PC-9 (cell line): ENCODE results near the gene MAP3K5. TPM values are rescaled to one million over a fixed set of nuclear protein-coding genes. Genes with fewer than 3 reads are reported as not detected.

ENCODE experiments used
- BruUV-seq: library from RNA; stranded (reverse); fragments of 400-500 nt; replicated peaks from 2 replicates; lab custom pipeline; 2021; lab: Mats Ljungman, UMichigan
- CTCF ChIA-PET: fragments of 300-600 bp; sonication (Branson Sonifier 250); formaldehyde crosslinking; loops from one replicate; lab custom pipeline; 2022; ENCODE audit warnings: antibody characterized with exemption; lab: Charles Lee
- POLR2A ChIA-PET: fragments of 300-600 bp; sonication (Branson Sonifier 250); formaldehyde crosslinking; loops from one replicate; lab custom pipeline; 2022; ENCODE audit warnings: antibody characterized with exemption; ENCODE audit not compliant: unreplicated experiment; lab: Charles Lee
- DNase-seq, 2 experiments: peaks; one replicate each; pipeline versions ENCODE4 v3.0.0 to v3.0.0-alpha.2; 2015 to 2022; ENCODE audit warnings: mixed read lengths in 1 of 2
- H2AFZ ChIP-seq: fragments of 200-600 bp; sonication (generic); 2 replicates; pipeline ENCODE4 v1.8.1; 2017; ENCODE audit warnings: antibody characterized with exemption
- H3F3A ChIP-seq: fragments of 200-600 bp; sonication (generic); 2 replicates; pipeline ENCODE4 v1.8.1; 2017; ENCODE audit warnings: antibody characterized with exemption, mild to moderate bottlenecking, low read depth; ENCODE audit not compliant: insufficient read depth
- H3K27ac ChIP-seq: fragments of 200-600 bp; sonication (generic); 2 replicates; pipeline ENCODE4 v1.6.1; 2016; ENCODE audit warnings: mixed run types
- H3K27me3 ChIP-seq: fragments of 200-600 bp; sonication (generic); 2 replicates; pipeline ENCODE4 v1.6.1; 2016; ENCODE audit warnings: low read depth, mixed run types; ENCODE audit not compliant: insufficient read depth
- H3K36me3 ChIP-seq: fragments of 200-600 bp; sonication (generic); 2 replicates; pipeline ENCODE4 v1.6.1; 2016; ENCODE audit warnings: low read depth, mixed run types
- H3K4me1 ChIP-seq: fragments of 200-600 bp; sonication (generic); replicated peaks from 2 replicates; pipeline ENCODE4 v1.6.1; 2016; ENCODE audit warnings: mixed run types; ENCODE audit not compliant: insufficient read depth
- H3K4me2 ChIP-seq: fragments of 200-600 bp; sonication (generic); 2 replicates; pipeline ENCODE4 v1.6.1; 2017; ENCODE audit warnings: mixed run types
- H3K4me3 ChIP-seq: fragments of 200-600 bp; sonication (generic); 2 replicates; pipeline ENCODE4 v1.6.1; 2016; ENCODE audit warnings: mixed run types
- H3K79me2 ChIP-seq: fragments of 200-600 bp; sonication (generic); 2 replicates; pipeline ENCODE4 v1.6.1; 2017; ENCODE audit warnings: low read depth, mixed run types
- H3K9me2 ChIP-seq: fragments of 200-600 bp; sonication (generic); 2 replicates; pipeline ENCODE4 v1.8.1; 2017; ENCODE audit warnings: mild to moderate bottlenecking; ENCODE audit not compliant: insufficient read depth
- H3K9me3 ChIP-seq: fragments of 200-600 bp; sonication (generic); 2 replicates; pipeline ENCODE4 v1.8.1; 2016; ENCODE audit warnings: low read depth; ENCODE audit not compliant: insufficient read depth
- H4K20me1 ChIP-seq: fragments of 200-600 bp; sonication (generic); 2 replicates; pipeline ENCODE4 v1.8.1; 2017; ENCODE audit not compliant: insufficient read depth
- EZH2 ChIP-seq: fragments of 200-600 bp; sonication (generic); IDR thresholded peaks from 2 replicates; pipeline ENCODE4 v1.8.0; 2017; ENCODE audit warnings: antibody characterized with exemption, low read depth
- intact Hi-C: fragments of 100-400 bp; cut with micrococcal nuclease; formaldehyde crosslinking; loops from one replicate; pipeline ENCODE4 v1.10.0; 2022; ENCODE audit not compliant: unreplicated experiment
- total RNA-seq: library from RNA; stranded (reverse); gene quantifications from 2 replicates; pipeline ENCODE4 v1.2.3, GENCODE V29; 2021
- TF ChIP-seq, protein P1 (sequence below): fragments of 200-600 bp; sonication (generic); conservative IDR thresholded peaks from 2 replicates; pipeline ENCODE4 v1.6.1; 2017; ENCODE audit warnings: mixed run types, antibody characterized with exemption, mild to moderate bottlenecking, moderate library complexity

MAP3K5 gene
- total RNA-seq, 1 experiment from 2014 or later: 10.9 TPM

DNA sequence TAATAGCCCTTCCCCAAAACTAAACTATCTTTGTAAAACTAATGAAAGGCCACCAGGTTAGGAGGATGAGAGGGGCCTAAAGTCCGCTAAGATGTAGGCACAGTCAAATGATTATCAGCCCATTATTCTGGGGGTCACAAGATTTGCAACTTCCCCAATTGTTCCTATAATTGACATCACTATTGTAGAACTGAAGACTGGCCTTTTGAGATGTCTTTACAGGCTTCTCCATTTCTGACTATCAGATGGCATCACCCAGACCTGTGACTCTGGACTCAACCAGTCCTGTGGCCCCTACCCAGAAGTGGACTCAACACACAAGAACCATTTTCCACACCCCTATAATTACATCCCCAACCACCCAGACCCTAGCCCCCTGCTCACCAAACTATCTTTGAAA is 180.5 kb downstream of the MAP3K5 start:
- Histone ChIP-seq H3K27ac (peak overlapping the region; percentile 77), H3K79me2 (no peaks in the 10 kb centered on the region), H4K20me1 (no peaks in the 10 kb centered on the region), H3K9me3 (peaks cover 3% of the 10 kb centered on the region; the same call in 1 of the 2 replicates), H3K9me2 (no peaks in the 10 kb centered on the region), H2AFZ (no peak overlapping the region), H3K27me3 (no peaks in the 10 kb centered on the region), H3K4me1 (peaks cover 47% of the 10 kb centered on the region), H3K4me3 (no peak overlapping the region), H3K4me2 (no peak overlapping the region), H3K36me3 (peaks cover 31% of the 10 kb centered on the region; the same call in 1 of the 2 replicates), H3F3A (peaks cover 29% of the 10 kb centered on the region)
- intact Hi-C loops: loop anchor here (2.0 kb wide), 1 partner anchor 17 kb away; no protein-coding TSS in a partner anchor
- POLR2A ChIA-PET: no interaction called here
- no peak for DNase-seq
- no TSS peak for BruUV-seq
- TF ChIP-seq, protein P1, sequence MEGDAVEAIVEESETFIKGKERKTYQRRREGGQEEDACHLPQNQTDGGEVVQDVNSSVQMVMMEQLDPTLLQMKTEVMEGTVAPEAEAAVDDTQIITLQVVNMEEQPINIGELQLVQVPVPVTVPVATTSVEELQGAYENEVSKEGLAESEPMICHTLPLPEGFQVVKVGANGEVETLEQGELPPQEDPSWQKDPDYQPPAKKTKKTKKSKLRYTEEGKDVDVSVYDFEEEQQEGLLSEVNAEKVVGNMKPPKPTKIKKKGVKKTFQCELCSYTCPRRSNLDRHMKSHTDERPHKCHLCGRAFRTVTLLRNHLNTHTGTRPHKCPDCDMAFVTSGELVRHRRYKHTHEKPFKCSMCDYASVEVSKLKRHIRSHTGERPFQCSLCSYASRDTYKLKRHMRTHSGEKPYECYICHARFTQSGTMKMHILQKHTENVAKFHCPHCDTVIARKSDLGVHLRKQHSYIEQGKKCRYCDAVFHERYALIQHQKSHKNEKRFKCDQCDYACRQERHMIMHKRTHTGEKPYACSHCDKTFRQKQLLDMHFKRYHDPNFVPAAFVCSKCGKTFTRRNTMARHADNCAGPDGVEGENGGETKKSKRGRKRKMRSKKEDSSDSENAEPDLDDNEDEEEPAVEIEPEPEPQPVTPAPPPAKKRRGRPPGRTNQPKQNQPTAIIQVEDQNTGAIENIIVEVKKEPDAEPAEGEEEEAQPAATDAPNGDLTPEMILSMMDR: no peak
- no peak for TF ChIP-seq EZH2
- CTCF ChIA-PET: interaction anchor here (0.6 kb wide), 1 partner anchor 390 kb away, joined by 3 read pairs; no protein-coding TSS in a partner anchor

DNA sequence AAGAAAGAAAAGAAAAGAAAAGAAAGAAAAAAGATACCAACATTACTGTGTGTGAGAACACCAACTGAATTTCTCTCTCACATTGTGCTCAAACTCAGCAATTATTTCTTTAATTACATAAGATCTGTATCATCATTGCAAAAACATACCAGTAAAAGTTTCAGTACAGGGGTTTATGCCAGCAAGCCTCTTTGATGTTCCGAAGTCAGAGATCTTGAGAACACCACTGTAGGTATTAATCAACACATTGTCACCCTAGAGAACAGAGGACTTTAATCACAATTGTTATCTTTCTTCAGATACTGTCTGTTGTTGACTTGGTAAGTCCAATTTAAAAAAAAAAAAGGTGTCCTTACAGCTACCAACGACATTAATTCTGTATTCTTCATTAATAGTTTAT is 181.1 kb downstream of the MAP3K5 start:
- CTCF ChIA-PET: interaction anchor here (0.6 kb wide), 1 partner anchor 391 kb away, joined by 3 read pairs; no protein-coding TSS in a partner anchor
- intact Hi-C loops: loop anchor here (2.0 kb wide), 1 partner anchor 16 kb away; no protein-coding TSS in a partner anchor

DNA sequence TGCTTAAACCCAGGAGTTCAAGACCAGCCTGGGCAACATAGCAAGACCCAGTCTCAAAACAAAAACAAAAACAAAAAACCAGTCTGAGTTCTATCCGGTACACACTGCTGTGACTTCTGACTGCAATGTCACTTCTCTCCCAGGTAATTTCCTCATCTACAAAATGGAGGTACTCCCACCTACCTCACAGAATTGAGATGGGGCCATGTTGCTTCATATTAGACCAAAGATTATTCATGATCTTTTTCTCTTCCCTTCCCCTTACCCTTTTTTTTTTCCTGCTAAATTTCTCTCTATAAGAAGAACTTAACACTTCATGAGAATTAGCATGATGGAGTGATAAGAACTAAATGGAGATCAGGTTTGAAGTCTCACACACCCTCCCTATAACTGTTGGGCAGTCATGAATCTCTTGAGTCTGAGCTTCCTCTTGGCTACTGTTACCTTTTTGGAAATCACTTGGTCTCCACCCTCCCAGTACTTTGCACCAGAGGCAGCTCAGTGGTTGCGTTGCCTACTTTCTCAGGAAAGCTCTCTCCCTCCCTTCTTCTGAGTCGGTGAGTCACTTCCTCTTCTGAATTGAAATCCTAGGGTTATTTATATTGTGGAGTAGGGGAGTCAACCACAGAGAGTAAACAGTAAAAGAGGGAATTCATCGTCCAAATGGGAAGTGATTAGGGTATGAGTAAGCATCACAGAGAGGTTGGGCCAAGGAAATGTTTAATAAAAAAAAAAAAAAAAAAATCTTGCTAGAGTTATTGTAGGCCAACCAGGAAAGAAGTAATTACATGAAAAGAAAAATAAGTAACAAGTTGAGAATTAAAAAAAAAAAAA is 182.2 kb downstream of the MAP3K5 start:
- TF ChIP-seq, protein P1: no peak
- no peak for TF ChIP-seq EZH2
- CTCF ChIA-PET: interaction anchor here (0.7 to 1.2 kb wide), 3 partner anchors 34 to 182 kb away, joined by 5 to 14 read pairs (median 9); partner anchors contain the start of gene MAP3K5
- no peaks in the 10 kb centered on the region for H3K27me3 ChIP-seq
- peaks cover 34% of the 10 kb centered on the region for H3F3A ChIP-seq
- peak overlapping the region; percentile 84 for H3K27ac ChIP-seq
- peaks cover 53% of the 10 kb centered on the region for H3K4me1 ChIP-seq
- no peaks in the 10 kb centered on the region for H3K79me2 ChIP-seq
- H3K4me2 ChIP-seq: peak overlapping the region; percentile 50
- H3K4me3 ChIP-seq: peak overlapping the region; percentile 3; the same call in 1 of the 2 replicates
- H3K9me2 ChIP-seq: no peaks in the 10 kb centered on the region
- H4K20me1 ChIP-seq: no peaks in the 10 kb centered on the region
- no TSS peak for BruUV-seq
- H3K9me3 ChIP-seq: peaks cover 3% of the 10 kb centered on the region; the same call in 1 of the 2 replicates
- intact Hi-C loops: loop anchor here (1.0 to 2.0 kb wide), 4 partner anchors 15 to 67 kb away; no protein-coding TSS in a partner anchor
- peak; percentile 75 to 100 for DNase-seq
- H3K36me3 ChIP-seq: peaks cover 40% of the 10 kb centered on the region
- POLR2A ChIA-PET: interaction anchor here (0.6 to 1.0 kb wide), 3 partner anchors 60 to 182 kb away, joined by 3 to 16 read pairs (median 3); partner anchors contain the start of genes MAP3K5 and MAP7
- no peak overlapping the region for H2AFZ ChIP-seq

More for the DNA sequence above, 181.1 kb downstream of the MAP3K5 start:
- H3K4me1 ChIP-seq: peaks cover 53% of the 10 kb centered on the region
- peaks cover 3% of the 10 kb centered on the region; the same call in 1 of the 2 replicates for H3K9me3 ChIP-seq
- H3K9me2 ChIP-seq: no peaks in the 10 kb centered on the region
- no TSS peak for BruUV-seq
- peaks cover 31% of the 10 kb centered on the region; the same call in 1 of the 2 replicates for H3K36me3 ChIP-seq
- H3K4me2 ChIP-seq: peak overlapping the region; percentile 50; the same call in 1 of the 2 replicates
- H3K79me2 ChIP-seq: no peaks in the 10 kb centered on the region
- DNase-seq: no peak
- H4K20me1 ChIP-seq: no peaks in the 10 kb centered on the region
- no peak overlapping the region for H2AFZ ChIP-seq
- POLR2A ChIA-PET: no interaction called here
- no peaks in the 10 kb centered on the region for H3K27me3 ChIP-seq
- TF ChIP-seq, protein P1: no peak
- TF ChIP-seq EZH2: no peak
- H3F3A ChIP-seq: peaks cover 34% of the 10 kb centered on the region
- H3K4me3 ChIP-seq: no peak overlapping the region
- peak overlapping the region; percentile 77 for H3K27ac ChIP-seq
